Endothelial cell of umbilical vein (primary cell): ENCODE data around the gene OTOP1. TPM values are rescaled to one million over a fixed set of nuclear protein-coding genes. Genes with fewer than 3 reads are reported as not detected.
"Not testable (repeated sequence)": the region's sequence is repeated elsewhere in the genome, so short reads cannot be mapped to it uniquely, and the experiment has no call there.

ENCODE experiments used
- BruUV-seq: library from RNA; stranded (reverse); fragments of 400-500 nt; replicated peaks from 2 replicates; lab custom pipeline; 2021; lab: Mats Ljungman, UMichigan
- CTCF ChIA-PET: fragments of 300-600, 350-600 bp; sonication (Branson Sonifier 250); formaldehyde crosslinking; loops from one replicate; lab custom pipeline; 2021; ENCODE audit warnings: antibody characterized with exemption, inconsistent platforms; lab: Charles Lee
- POLR2A ChIA-PET: fragments of 300-600, 350-600 bp; sonication (Branson Sonifier 250); formaldehyde crosslinking; loops from one replicate; lab custom pipeline; 2021; ENCODE audit warnings: antibody characterized with exemption, inconsistent platforms; lab: Charles Lee
- DNase-seq: peaks from one replicate; pipeline ENCODE4 v3.0.0-alpha.2; 2011; ENCODE audit warnings: low read depth, low spot score
- FAIRE-seq: peaks from 2 replicates; lab custom pipeline; 2011; peaks lifted over from hg19 to GRCh38; lab: Jason Lieb, UNC
- H2AFZ ChIP-seq: 2 replicates; pipeline ENCODE4 v1.6.0; 2012; ENCODE audit warnings: low read depth, low read length, control low read depth, inconsistent platforms
- H3K27ac ChIP-seq: 2 replicates; pipeline ENCODE4 v1.5.1; 2011; ENCODE audit warnings: low read depth, mild to moderate bottlenecking, control low read depth, low read length, moderate library complexity; ENCODE audit not compliant: insufficient read depth
- H3K27me3 ChIP-seq, 2 experiments: 2 replicates each; pipeline versions ENCODE4 v1.6.0 to v1.6.1; 2011; ENCODE audit warnings: low read length in 2 of 2, mixed read lengths in 1 of 2; ENCODE audit not compliant: control insufficient read depth in 2 of 2, insufficient read depth in 2 of 2
- H3K36me3 ChIP-seq, 2 experiments: 2 replicates in 1 of 2; 3 replicates in 1 of 2; pipeline ENCODE4 v1.5.1; 2011; ENCODE audit warnings: low read length in 2 of 2, mild to moderate bottlenecking in 1 of 2, moderate library complexity in 1 of 2; ENCODE audit not compliant: control insufficient read depth in 2 of 2, insufficient read depth in 2 of 2; ENCODE audit errors: extremely low read depth in 1 of 2
- H3K4me1 ChIP-seq: 3 replicates; pipeline ENCODE4 v1.5.1; 2011; ENCODE audit warnings: mild to moderate bottlenecking, low read length; ENCODE audit not compliant: control insufficient read depth, insufficient read depth; ENCODE audit errors: extremely low read depth
- H3K4me2 ChIP-seq: 2 replicates; pipeline ENCODE4 v1.6.1; 2011; ENCODE audit warnings: low read length, control low read depth, mixed read lengths; ENCODE audit not compliant: insufficient read depth
- H3K4me3 ChIP-seq, 3 experiments: fragments of 200-600 bp in 1 of 3; sonication (generic), shearing (Covaris generic) in 1 of 3; replicated peaks in 1 of 3; 2 replicates each; pipeline ENCODE4 v1.5.1; 2011 to 2016; ENCODE audit warnings: control low read depth in 3 of 3, low read length in 3 of 3, mild to moderate bottlenecking in 2 of 3, inconsistent platforms in 1 of 3, low read depth in 1 of 3, moderate library complexity in 1 of 3; ENCODE audit not compliant: insufficient read depth in 1 of 3
- H3K79me2 ChIP-seq: 2 replicates; pipeline ENCODE4 v1.6.0; 2012; ENCODE audit warnings: low read length, inconsistent platforms; ENCODE audit not compliant: control insufficient read depth, insufficient read depth
- H3K9ac ChIP-seq: replicated peaks from 2 replicates; pipeline ENCODE3; 2011; ENCODE audit warnings: low read length, control low read depth; ENCODE audit not compliant: insufficient read depth; ENCODE audit errors: extremely low read depth
- H3K9me1 ChIP-seq: replicated peaks from 3 replicates; pipeline ENCODE4 v1.6.0; 2011; ENCODE audit warnings: mild to moderate bottlenecking, low read length; ENCODE audit not compliant: control insufficient read depth, insufficient read depth; ENCODE audit errors: extremely low read depth
- H3K9me3 ChIP-seq: replicated peaks from 2 replicates; pipeline ENCODE4 v1.5.1; 2012; ENCODE audit warnings: low read length, inconsistent platforms; ENCODE audit not compliant: control insufficient read depth, insufficient read depth
- H4K20me1 ChIP-seq: replicated peaks from 2 replicates; pipeline ENCODE3; 2011; ENCODE audit warnings: mild to moderate bottlenecking, low read length; ENCODE audit not compliant: control insufficient read depth, insufficient read depth; ENCODE audit errors: extremely low read depth
- dilution Hi-C: fragments of 300-500 bp; cut with MboI; formaldehyde crosslinking; loops from one replicate; pipeline ENCODE4 v1.15.0; 2019; ENCODE audit warnings: low sequenced_read_pairs; ENCODE audit not compliant: extremely low pct_ligation_motif_present
- intact Hi-C: fragments of 100-400 bp; cut with micrococcal nuclease; formaldehyde crosslinking; loops from one replicate; pipeline ENCODE4 v1.10.0; 2022
- polyA plus RNA-seq, 4 experiments: library from polyadenylated mRNA; depleted of rRNA in 3 of 4; stranded (reverse) in 3 of 4; unstranded in 1 of 4; fragments of >200 nt; gene quantifications; 2 replicates each; pipeline versions ENCODE4 v1.2.1 to v1.2.3, GENCODE V29; 2011 to 2012; ENCODE audit warnings: missing spikeins in 1 of 4
- total RNA-seq: library from RNA; stranded (reverse); gene quantifications from 2 replicates; pipeline ENCODE4 v1.2.3, GENCODE V29; 2021

OTOP1 gene
- total and polyA plus RNA-seq, 2 donors (not counting 3 experiments of a cell fraction or from before 2014, with no cell fraction given), result not detected

- DNase-seq, H3K36me3 ChIP-seq, FAIRE-seq, POLR2A ChIA-PET, H3K4me2 ChIP-seq, H3K27me3 ChIP-seq, H3K79me2 ChIP-seq, BruUV-seq, dilution Hi-C loops, H4K20me1 ChIP-seq, intact Hi-C loops, H3K9me3 ChIP-seq, H3K4me3 ChIP-seq, H2AFZ ChIP-seq, H3K9me1 ChIP-seq, H3K27ac ChIP-seq, H3K4me1 ChIP-seq, H3K9ac ChIP-seq, CTCF ChIA-PET: not testable (repeated sequence)
Measured at GRCh38 chr4:4142679-4143078, 84.0 kb downstream of the OTOP1 start.

GRCh38 chr4:4141186-4141585 lies 85.5 kb downstream of the OTOP1 start:
- H3K9ac ChIP-seq, H3K27me3 ChIP-seq, H3K79me2 ChIP-seq, H3K4me1 ChIP-seq, FAIRE-seq, DNase-seq, H3K4me2 ChIP-seq, H3K9me3 ChIP-seq, H3K36me3 ChIP-seq, CTCF ChIA-PET, BruUV-seq, dilution Hi-C loops, H4K20me1 ChIP-seq, H3K27ac ChIP-seq, H2AFZ ChIP-seq, intact Hi-C loops, H3K9me1 ChIP-seq, POLR2A ChIA-PET, H3K4me3 ChIP-seq: not testable (repeated sequence)

Other genes starting within 250 kb of the OTOP1 start
- 11.5 and 13.2 TPM in 2 replicates for gene TMEM128, start 21.3 kb upstream of the OTOP1 start, total RNA-seq
- 21.2 and 23.8 TPM in 2 replicates for gene TMEM128, start 21.3 kb upstream of the OTOP1 start, polyA plus RNA-seq
- 24.6 and 27.9 TPM in 2 replicates for gene LYAR, start 63.2 kb upstream of the OTOP1 start, total RNA-seq
- gene LYAR, start 63.2 kb upstream of the OTOP1 start, polyA plus RNA-seq, result 2.5 and 4.2 TPM in 2 replicates
- gene ZBTB49, start 63.3 kb upstream of the OTOP1 start, total RNA-seq, result 4.6 and 5.8 TPM in 2 replicates
- 3.8 TPM in 2 replicates for gene ZBTB49, start 63.3 kb upstream of the OTOP1 start, polyA plus RNA-seq
- gene NSG1, start 160.2 kb upstream of the OTOP1 start, total RNA-seq, result 1.0 and 2.0 TPM in 2 replicates
- gene NSG1, start 160.2 kb upstream of the OTOP1 start, polyA plus RNA-seq, result 2.9 and 3.3 TPM in 2 replicates